ENCODE data around the gene FAM89B.
"Not testable (repeated sequence)": the region's sequence is repeated elsewhere in the genome, so short reads cannot be mapped to it uniquely, and the experiment has no call there.

FAM89B gene

GRCh38 chr11:65556470-65557279, 15.7 kb upstream of the FAM89B start:
- DNase-seq (ENCODE audit: low spot score) = no peak

DNA sequence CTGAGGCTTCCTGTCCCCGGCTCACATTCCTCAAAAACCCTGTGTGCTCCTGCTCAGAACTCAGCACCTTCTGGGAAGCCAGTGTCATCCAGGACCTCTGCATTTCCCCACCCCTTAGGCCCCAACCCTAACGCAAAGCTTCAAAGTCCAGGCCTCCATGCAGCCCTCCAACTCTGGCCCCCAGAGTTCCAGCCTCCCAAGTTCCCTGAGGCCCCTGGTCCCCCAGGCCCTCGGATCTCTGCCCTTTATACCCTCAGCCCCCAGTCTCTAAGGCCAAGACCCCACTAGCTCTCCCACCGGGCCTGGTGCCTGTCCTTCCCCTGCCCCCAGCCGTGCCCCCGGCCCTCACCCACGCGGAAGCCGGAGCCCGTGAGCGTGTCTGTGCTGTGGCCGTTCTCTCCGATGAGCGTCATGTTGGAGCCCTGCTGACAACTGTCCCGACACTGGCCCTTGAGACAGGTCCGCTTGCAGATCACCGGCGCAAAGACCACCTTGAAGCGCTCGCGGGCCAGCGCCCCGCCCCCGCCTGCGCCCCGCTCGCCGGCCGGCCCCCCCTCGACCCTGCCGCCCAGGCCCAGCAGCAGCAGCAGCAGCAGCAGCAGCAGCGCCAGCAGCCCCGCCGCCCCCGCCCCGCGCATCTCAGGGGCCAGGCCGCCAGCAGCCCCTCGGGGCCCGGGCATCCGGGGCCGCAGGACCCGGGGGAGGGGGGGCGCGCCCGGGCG, 14.9 kb upstream of the FAM89B start:
- no peak for DNase-seq (ENCODE audit: low spot score)

GRCh38 chr11:65558002-65558929, 14.1 kb upstream of the FAM89B start, which contains the start of gene LTBP3:
Gene LTBP3, minus strand, starts transcription at chr11:65558359. Its CDS starts 400 bp downstream, at chr11:65557959.
- peak; percentile 92 for DNase-seq (ENCODE audit: low spot score)

DNA sequence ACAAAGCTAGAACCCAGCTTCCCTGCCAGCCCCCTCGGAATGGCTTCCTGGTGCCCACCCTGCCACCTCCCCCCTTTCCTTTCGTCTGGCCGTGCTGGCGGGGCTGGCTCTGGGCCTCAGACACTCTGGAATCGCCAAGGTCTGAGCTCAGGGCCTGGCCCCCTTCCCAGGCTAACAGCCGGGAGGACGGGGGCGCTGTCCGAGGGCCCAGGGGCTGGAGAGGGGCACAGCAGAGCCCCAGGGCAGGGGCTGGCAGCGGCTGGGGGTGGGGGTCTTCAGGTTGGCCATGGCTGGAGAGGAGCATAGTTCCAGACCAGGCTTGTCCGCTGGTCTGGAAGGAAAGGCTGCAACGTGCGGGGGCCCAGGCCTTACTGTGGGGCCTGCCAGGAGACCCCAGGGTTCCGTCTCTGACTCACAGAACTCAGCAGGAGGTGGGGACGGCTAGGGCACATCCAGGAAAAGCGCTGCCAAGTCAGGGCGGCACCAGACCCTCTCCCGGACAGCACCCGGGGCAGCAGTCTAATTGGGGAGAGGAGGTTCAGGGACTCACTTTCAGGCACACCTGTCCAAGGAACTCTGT, 13.3 kb upstream of the FAM89B start:
- DNase-seq (ENCODE audit: low spot score) = peak; percentile 83

GRCh38 chr11:65559535-65559934, 12.8 kb upstream of the FAM89B start:
- no peak for DNase-seq (ENCODE audit: low spot score)

DNA sequence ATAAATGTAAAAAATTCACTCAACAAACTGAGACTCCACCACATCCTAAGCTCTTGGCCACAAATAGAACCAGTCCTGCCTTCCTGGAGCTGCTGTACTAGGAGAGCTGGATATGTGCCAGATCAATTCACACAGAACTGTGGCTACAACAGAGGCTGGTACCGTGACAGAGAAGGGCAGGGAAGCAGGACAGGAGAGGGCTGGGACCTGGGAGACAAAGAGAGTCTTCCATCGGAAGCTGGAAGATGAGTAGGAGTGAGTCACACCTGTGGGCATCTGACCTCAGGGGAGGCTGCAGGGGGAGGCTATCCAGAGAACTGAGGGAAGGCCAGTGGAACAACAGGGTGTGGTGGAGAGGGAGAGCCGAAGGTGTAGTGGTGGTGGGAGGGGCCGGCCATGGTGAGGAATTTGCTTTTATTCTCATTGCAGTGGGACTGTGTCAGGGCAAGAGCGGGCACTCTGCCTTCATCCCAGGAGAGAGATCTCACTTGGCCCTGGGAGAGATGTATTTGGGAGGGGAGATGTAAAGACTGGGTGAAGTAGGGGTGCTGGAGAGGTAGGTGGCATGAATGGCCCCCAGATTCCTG, 12.3 kb upstream of the FAM89B start:
- no peak for DNase-seq (ENCODE audit: low spot score)

DNA sequence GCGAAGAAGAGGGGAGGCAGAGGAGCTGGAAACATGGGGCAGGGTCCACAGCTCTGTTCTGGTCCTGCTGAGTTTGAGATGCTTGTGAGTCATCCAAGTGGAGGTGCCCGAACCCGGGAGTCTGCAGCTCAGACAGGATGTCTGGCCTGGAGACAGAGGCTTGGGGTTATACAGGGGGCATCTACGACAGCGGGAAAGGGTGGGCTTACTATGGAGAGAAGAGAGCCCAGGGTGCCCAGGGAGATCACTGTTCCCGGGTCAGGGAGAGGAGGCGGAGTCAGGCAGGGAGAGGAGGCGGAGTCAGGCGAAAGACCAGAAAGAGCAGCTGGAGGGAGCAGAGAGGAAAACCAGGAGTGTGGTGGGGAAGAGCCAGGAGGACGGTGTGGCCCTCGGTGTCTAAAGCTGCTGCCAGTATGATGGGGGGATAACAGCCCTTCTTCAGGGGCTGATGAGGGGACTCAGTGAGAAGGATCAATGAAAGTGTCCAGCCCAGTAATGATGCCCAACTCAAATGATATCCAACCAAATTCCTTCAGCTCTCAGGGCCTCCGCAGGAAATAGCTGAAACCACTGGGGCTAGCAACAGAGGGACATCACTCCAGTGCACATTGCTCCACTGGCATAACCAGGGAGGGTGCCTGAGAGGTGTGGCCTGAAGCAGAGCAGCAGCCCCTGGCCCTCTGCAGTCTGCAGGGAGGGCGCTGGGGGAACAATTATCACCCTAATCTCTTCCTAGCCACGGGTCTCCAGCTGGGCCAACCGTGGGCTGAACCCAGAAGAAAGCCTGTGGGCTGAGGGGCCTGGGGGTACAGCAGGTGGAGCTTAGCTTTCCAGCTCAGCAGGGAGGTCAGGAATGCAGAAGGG, 11.6 kb upstream of the FAM89B start:
- peak; percentile 51 for DNase-seq (ENCODE audit: low spot score)

- DNase-seq (ENCODE audit: low spot score) = no peak
These were observed 10.3 kb upstream of the FAM89B start for GRCh38 chr11:65562020-65562419.

- no peak for DNase-seq (ENCODE audit: low spot score)
These were observed 9.6 kb upstream of the FAM89B start for GRCh38 chr11:65562788-65563187.

DNA sequence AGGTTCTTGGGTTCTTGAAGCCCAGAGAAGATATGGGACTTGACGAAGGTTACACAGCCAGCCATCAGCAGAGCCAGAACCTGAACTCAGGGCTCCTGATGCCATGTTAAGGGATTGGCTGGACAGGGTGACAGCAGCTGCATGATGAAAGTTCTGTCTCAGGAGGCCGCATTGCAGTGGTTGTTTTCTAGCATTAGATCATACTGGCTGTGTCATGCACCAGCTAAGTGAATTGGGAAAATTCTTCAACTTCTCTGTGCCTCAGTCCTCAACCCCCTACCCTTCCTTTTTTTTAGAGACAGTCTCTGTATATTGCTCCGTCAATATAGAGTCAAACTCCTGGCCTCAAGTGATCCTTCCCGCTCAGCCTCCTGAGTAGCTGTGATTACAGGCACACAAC, 8.7 kb upstream of the FAM89B start:
- no peak for DNase-seq (ENCODE audit: low spot score)

DNA sequence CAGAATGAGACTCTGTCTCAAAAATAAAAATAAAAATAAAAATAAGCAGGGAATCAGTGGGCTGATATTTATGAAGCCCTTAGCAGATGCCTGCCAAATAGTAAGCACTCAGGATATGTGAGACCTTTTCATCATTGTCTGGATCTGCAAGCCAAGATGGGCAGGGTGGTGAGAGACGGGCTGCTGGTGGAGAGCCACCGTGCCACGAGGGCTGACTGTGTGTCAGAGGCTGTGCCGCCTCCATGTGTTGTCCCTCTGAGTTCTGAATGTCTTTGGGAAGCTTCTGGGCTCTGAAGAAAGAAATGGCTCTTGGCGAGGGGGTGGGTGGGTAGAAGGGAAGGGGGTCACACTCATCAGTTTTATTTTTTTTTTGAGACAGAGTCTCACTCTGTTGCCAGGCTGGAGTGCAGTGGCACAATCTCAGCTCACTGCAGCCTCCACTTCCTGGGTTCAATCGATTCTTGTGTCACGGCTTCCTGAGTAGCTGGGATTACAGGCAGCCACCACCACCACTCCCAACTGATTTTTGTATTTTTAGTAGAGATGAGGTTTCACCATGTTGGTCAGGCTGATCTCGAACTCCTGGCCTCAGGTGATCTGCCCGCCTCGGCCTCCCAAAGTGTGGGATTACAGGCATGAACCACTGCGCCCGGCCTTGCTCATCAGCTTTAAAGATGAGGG, 7.3 kb upstream of the FAM89B start:
- not testable (repeated sequence) for DNase-seq (ENCODE audit: low spot score)

DNA sequence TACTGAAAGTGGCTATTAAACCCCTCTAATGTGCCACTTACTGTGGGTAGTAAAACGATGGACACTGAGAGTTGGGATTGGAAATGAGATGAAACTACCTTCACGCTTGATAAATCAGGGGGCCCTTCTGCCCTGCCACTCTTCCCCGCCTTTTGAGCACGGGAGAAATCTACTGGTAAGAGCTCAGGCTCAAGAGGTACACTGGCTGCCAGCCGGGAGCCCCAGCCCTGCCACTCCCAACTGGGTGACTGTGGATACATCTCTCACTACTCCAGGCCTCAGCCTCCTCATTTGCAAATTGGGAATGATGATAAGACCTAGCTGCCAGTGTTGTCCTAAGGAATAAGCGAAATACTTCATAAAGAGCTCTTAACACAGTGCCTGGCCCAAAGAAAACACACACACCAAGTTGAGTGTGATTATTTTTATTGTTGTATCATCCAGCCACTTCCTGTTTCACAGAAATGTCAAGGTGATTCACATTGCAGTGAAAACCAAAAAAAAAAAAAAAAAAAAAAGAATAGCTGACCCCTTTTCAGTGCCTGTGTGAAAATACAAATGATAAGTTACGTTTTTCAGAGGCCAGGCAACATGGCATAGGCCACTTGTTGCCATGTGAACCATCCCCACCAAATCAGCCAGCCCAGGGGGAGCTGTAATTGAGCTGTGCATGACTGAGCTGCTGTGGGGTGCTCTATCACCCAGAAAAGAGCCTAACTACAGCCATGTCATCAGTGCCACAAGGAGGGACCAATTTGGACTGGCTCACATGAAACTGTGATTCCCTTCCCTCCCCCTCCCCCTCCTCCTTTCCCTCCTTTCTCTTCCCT, 6.5 kb upstream of the FAM89B start:
- DNase-seq (ENCODE audit: low spot score) = no peak

DNA sequence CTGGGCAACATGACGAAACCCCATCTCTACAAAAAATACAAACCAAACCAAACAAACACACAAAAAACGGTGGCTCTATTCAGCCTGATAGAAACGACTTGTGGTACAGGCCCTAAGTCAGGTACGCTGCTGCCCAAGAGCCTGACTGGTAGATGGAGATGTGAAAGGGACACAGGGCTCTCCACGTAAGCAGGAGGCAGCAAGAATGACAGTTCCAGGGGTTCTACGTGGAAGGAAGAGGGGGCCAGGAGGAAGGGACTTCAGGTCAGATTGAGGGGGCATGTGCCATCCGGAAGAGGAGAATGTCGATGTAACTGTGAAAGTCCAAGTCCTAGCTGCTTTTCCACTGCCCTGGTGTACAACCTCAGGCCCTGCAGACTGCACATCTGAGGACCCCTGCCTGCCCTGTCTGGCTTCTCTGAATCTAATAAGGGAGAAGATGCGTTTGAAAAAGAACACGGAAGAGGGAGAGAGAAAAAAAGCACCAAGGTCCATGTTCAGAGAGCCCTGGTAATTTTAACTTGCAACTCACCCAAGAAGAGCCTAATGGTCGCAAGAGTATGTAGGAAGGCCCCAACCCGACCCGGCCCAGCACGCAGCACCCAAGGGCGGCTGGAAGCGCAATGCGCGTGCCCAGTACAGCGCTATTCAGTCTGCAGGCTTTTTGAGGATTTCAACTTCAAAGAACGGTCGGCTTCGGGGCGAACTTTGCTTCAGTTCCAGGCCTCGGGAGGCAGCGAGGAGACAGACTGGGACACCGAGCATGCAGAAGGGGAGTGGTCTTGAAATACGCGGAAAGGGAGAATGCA, 3.0 kb upstream of the FAM89B start:
- no peak for DNase-seq (ENCODE audit: low spot score)

DNA sequence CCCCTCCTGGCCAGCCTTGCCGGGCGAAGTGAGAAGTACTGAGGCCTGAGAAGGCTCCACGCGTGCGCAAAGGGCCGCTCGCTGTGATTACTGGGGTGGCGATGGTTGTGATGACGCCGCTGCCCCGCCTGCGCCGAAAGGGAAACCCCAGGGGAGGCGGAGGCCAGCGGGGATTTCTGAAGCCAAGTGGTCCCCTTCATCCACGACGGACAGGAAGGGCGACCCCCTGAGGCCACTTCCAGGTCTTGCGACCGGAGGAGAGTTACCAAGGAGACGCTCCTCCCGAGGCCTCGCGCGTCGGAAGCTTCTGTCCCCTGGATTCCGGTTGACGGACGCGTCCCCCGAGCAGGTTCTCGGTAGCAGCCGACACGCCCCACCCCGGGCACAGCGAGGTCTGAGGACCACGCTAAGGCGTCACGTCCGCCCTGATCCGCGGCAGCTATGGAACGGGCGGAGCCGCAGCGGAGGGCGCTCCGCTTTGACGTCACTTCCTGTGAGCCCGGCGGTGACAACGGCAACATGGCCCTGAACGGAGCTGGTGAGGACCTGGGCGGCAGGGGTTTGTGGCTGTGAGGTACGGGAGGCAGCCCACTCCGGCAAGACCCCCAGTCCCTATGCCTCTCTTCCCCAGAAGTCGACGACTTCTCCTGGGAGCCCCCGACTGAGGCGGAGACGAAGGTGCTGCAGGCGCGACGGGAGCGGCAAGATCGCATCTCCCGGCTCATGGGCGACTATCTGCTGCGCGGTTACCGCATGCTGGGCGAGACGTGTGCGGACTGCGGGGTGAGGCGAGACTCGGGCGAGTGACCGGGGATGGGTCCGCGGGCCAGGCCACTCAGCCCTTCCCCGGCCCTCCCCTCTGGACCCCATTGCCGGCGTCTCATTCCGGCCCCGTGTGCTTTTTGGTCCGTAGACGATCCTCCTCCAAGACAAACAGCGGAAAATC, 2.1 kb upstream of the FAM89B start, which contains the start of gene ZNRD2:
TSS of gene ZNRD2 (plus strand) at position 505 of the 946 bp plus-strand sequence. CDS start at position 520, 15 bp downstream.
- peak; percentile 98 for DNase-seq (ENCODE audit: low spot score)

GRCh38 chr11:65571420-65571819, 918 bp upstream of the FAM89B start:
- DNase-seq (ENCODE audit: low spot score) = no peak

DNA sequence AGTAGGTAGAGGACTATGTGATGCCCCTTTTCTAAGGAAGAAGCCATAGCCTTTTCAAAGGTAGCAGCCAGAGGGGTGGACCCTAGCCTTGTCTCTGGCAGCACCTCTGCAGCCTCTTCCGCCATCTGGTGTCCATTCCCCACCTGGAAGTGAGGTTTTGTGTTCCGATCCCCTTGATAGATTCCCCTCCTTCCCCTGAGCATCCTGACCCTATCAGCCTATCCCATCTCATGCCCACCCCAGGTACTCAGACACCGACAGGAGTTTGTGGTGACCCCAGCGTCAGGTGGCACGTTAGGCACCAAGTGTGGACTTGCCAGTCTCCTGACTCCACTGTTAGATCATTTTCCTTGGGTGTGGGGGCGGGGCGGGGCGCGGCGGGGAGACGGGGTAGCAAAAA, 398 bp upstream of the FAM89B start:
- no peak for DNase-seq (ENCODE audit: low spot score)

Data from putamen (tissue), 1 donor.